ENCODE data around the gene PRSS50.

The PRSS50 gene

GRCh38 chr3:46690798-46691197 is 26.9 kb downstream of the PRSS50 start:
- DNase-seq (ENCODE audit: low read depth) = no peak

- no peak for DNase-seq (ENCODE audit: low read depth)
Measured at GRCh38 chr3:46685446-46685845, 32.2 kb downstream of the PRSS50 start.

- no peak for DNase-seq (ENCODE audit: low read depth)
Measured at GRCh38 chr3:46684891-46685290, 32.8 kb downstream of the PRSS50 start.

GRCh38 chr3:46682974-46683373 is 34.7 kb downstream of the PRSS50 start:
- DNase-seq (ENCODE audit: low read depth) = no peak

- DNase-seq (ENCODE audit: low read depth) = no peak
Measured at GRCh38 chr3:46681856-46682540, 35.7 kb downstream of the PRSS50 start.

- no peak for DNase-seq (ENCODE audit: low read depth)
Measured at GRCh38 chr3:46681387-46681786, 36.3 kb downstream of the PRSS50 start.

GRCh38 chr3:46680298-46680826 is 37.3 kb downstream of the PRSS50 start:
- no peak for DNase-seq (ENCODE audit: low read depth)

GRCh38 chr3:46679681-46680080 is 38.0 kb downstream of the PRSS50 start:
- no peak for DNase-seq (ENCODE audit: low read depth)

- DNase-seq (ENCODE audit: low read depth) = no peak
Measured at GRCh38 chr3:46678280-46678679, 39.4 kb downstream of the PRSS50 start.

- no peak for DNase-seq (ENCODE audit: low read depth)
Measured at GRCh38 chr3:46677411-46677726, 40.3 kb downstream of the PRSS50 start.

- no peak for DNase-seq (ENCODE audit: low read depth)
Measured at GRCh38 chr3:46676601-46677410, 40.9 kb downstream of the PRSS50 start.

- DNase-seq (ENCODE audit: low read depth) = no peak
Measured at GRCh38 chr3:46675843-46676567, 41.7 kb downstream of the PRSS50 start.

- no peak for DNase-seq (ENCODE audit: low read depth)
Measured at GRCh38 chr3:46675426-46675825, 42.2 kb downstream of the PRSS50 start.

GRCh38 chr3:46674031-46674845 is 43.4 kb downstream of the PRSS50 start:
- no peak for DNase-seq (ENCODE audit: low read depth)

GRCh38 chr3:46673151-46674030 is 44.3 kb downstream of the PRSS50 start:
- no peak for DNase-seq (ENCODE audit: low read depth)

- DNase-seq (ENCODE audit: low read depth) = no peak
Measured at GRCh38 chr3:46672349-46672695, 45.3 kb downstream of the PRSS50 start.

- no peak for DNase-seq (ENCODE audit: low read depth)
Measured at GRCh38 chr3:46671541-46672348, 45.9 kb downstream of the PRSS50 start.

- DNase-seq (ENCODE audit: low read depth) = no peak
Measured at GRCh38 chr3:46670891-46671427, 46.7 kb downstream of the PRSS50 start.

GRCh38 chr3:46670000-46670890 is 47.4 kb downstream of the PRSS50 start:
- no peak for DNase-seq (ENCODE audit: low read depth)

Measured in activated gamma-delta T cell treated with anti-CD3 and anti-CD28 coated beads, Interleukin-2, amount 50 U/mL, for 16 hours (primary cell).